NCI-H1417 (cell line): Measurements from ENCODE around the gene WSCD2.

Experiments used
- DNase-seq, 3 experiments: peaks; one replicate each; lab custom pipeline; 2025; lab: John Stamatoyannopoulos, UW

The WSCD2 gene

GRCh38 chr12:108129017-108129812 lies at the start of gene WSCD2:
Gene WSCD2, plus strand, starts transcription at chr12:108129288. Its CDS starts 66,545 bp downstream, at chr12:108195833.
- peak; percentile 67 to 91 (median 73) for DNase-seq

- no peak for DNase-seq
Measured at GRCh38 chr12:108079721-108080120, 49.4 kb upstream of the WSCD2 start.

- peak; percentile 50 to 92 (median 78) for DNase-seq
Measured at GRCh38 chr12:108080363-108080762, 48.7 kb upstream of the WSCD2 start.

- no peak for DNase-seq
Measured at GRCh38 chr12:108082485-108082884, 46.6 kb upstream of the WSCD2 start.

- no peak for DNase-seq
Measured at GRCh38 chr12:108087900-108088299, 41.2 kb upstream of the WSCD2 start.

GRCh38 chr12:108090107-108090899 lies 38.8 kb upstream of the WSCD2 start:
- no peak for DNase-seq

GRCh38 chr12:108090932-108091678 lies 38.0 kb upstream of the WSCD2 start:
- DNase-seq = no peak

- DNase-seq = no peak
Measured at GRCh38 chr12:108091679-108092051, 37.4 kb upstream of the WSCD2 start.

GRCh38 chr12:108093209-108093608 lies 35.9 kb upstream of the WSCD2 start:
- peak in 1 of 3 experiments; percentile 13 for DNase-seq

GRCh38 chr12:108094056-108094649 lies 34.9 kb upstream of the WSCD2 start:
- no peak for DNase-seq

- no peak for DNase-seq
Measured at GRCh38 chr12:108097160-108097911, 31.8 kb upstream of the WSCD2 start.

- no peak for DNase-seq
Measured at GRCh38 chr12:108098374-108098773, 30.7 kb upstream of the WSCD2 start.

- DNase-seq = no peak
Measured at GRCh38 chr12:108099073-108099472, 30.0 kb upstream of the WSCD2 start.

- peak in 1 of 3 experiments; percentile 66 for DNase-seq
Measured at GRCh38 chr12:108099778-108100489, 29.2 kb upstream of the WSCD2 start.

GRCh38 chr12:108101605-108102175 lies 27.4 kb upstream of the WSCD2 start:
- DNase-seq = no peak

- no peak for DNase-seq
Measured at GRCh38 chr12:108102363-108102762, 26.7 kb upstream of the WSCD2 start.

GRCh38 chr12:108103087-108103486 lies 26.0 kb upstream of the WSCD2 start:
- no peak for DNase-seq

GRCh38 chr12:108103517-108103916 lies 25.6 kb upstream of the WSCD2 start:
- DNase-seq = no peak

GRCh38 chr12:108104657-108105056 lies 24.4 kb upstream of the WSCD2 start:
- DNase-seq = no peak

GRCh38 chr12:108106599-108106998 lies 22.5 kb upstream of the WSCD2 start:
- DNase-seq = no peak
